ENCODE results near the gene SERPINH1. TPM values are rescaled to one million over a fixed set of nuclear protein-coding genes. Genes with fewer than 3 reads are reported as not detected.

SERPINH1 gene
- total RNA-seq, 1 donor from 2014 or later = 1,290 TPM

GRCh38 chr11:75598264-75598663, 36.2 kb downstream of the SERPINH1 start:
- H3K36me3 ChIP-seq = no peaks in the 10 kb centered on the region
- H3K4me3 ChIP-seq = no peak overlapping the region
- no peak for DNase-seq (ENCODE audit: low spot score in 2 of 2)
- no peaks in the 10 kb centered on the region for H3K27me3 ChIP-seq
- no peaks in the 10 kb centered on the region for H3K4me1 ChIP-seq
- no peaks in the 10 kb centered on the region for H3K9me3 ChIP-seq
- H3K27ac ChIP-seq = no peak overlapping the region
- TF ChIP-seq CTCF (IDR thresholded peaks at IDR 0.05) = no peak
- intact Hi-C loops (cut with DNase I) = no loop called here

GRCh38 chr11:75598900-75599299, 36.8 kb downstream of the SERPINH1 start:
- Histone ChIP-seq H3K27me3 (no peaks in the 10 kb centered on the region), H3K4me1 (peaks cover 3% of the 10 kb centered on the region in 2 donors), H3K4me3 (no peak overlapping the region), H3K36me3 (no peaks in the 10 kb centered on the region), H3K9me3 (no peaks in the 10 kb centered on the region), H3K27ac (no peak overlapping the region)
- no peak for DNase-seq (ENCODE audit: low spot score in 2 of 2)
- intact Hi-C loops (cut with DNase I) = no loop called here
- TF ChIP-seq CTCF (IDR thresholded peaks at IDR 0.05) = no peak

GRCh38 chr11:75600356-75600755, 38.3 kb downstream of the SERPINH1 start:
- Histone ChIP-seq H3K4me3 (no peak overlapping the region), H3K27ac (no peak overlapping the region), H3K36me3 (no peaks in the 10 kb centered on the region), H3K27me3 (no peaks in the 10 kb centered on the region), H3K9me3 (no peaks in the 10 kb centered on the region), H3K4me1 (peaks cover 3 to 10% of the 10 kb centered on the region in 2 donors)
- TF ChIP-seq CTCF (IDR thresholded peaks at IDR 0.05) = no peak
- no peak for DNase-seq (ENCODE audit: low spot score in 2 of 2)
- intact Hi-C loops (cut with DNase I) = no loop called here

GRCh38 chr11:75601494-75601893, 39.4 kb downstream of the SERPINH1 start:
- DNase-seq (ENCODE audit: low spot score in 2 of 2) = no peak
- Histone ChIP-seq H3K9me3 (no peaks in the 10 kb centered on the region), H3K4me3 (no peak overlapping the region), H3K36me3 (no peaks in the 10 kb centered on the region), H3K27ac (no peak overlapping the region), H3K4me1 (peaks cover 3 to 10% of the 10 kb centered on the region in 2 donors), H3K27me3 (no peaks in the 10 kb centered on the region)
- intact Hi-C loops (cut with DNase I) = no loop called here
- no peak for TF ChIP-seq CTCF (IDR thresholded peaks at IDR 0.05)

- H3K36me3 ChIP-seq = no peaks in the 10 kb centered on the region
- TF ChIP-seq CTCF (IDR thresholded peaks at IDR 0.05) = no peak
- no peaks in the 10 kb centered on the region for H3K27me3 ChIP-seq
- intact Hi-C loops (cut with DNase I) = no loop called here
- no peak for DNase-seq (ENCODE audit: low spot score in 2 of 2)
- peaks cover 3 to 10% of the 10 kb centered on the region in 2 donors for H3K4me1 ChIP-seq
- H3K9me3 ChIP-seq = no peaks in the 10 kb centered on the region
- no peak overlapping the region for H3K4me3 ChIP-seq
- no peak overlapping the region for H3K27ac ChIP-seq
Measured at GRCh38 chr11:75602951-75603350, 40.9 kb downstream of the SERPINH1 start.
